A549 treated with CORT108297 at 1 μM for 4 hours (cell line): ENCODE results near the gene CAV1. TPM values are rescaled to one million over a fixed set of nuclear protein-coding genes. Genes with fewer than 3 reads are reported as not detected.

ENCODE experiments used
- total RNA-seq: library from RNA; stranded (reverse); fragments of 200-300 nt; extraction: Qiagen RNA extraction; gene quantifications from 5 replicates; pipeline ENCODE4 v1.2.3, GENCODE V29; 2022

Gene CAV1
- 393 to 546 TPM (median 490 TPM) in 5 replicates for total RNA-seq

GRCh38 chr7:116524609-116525297, at the start of gene CAV1:
CAV1 (plus strand) TSS chr7:116525036; CDS start chr7:116525063, 27 bp downstream.

DNA sequence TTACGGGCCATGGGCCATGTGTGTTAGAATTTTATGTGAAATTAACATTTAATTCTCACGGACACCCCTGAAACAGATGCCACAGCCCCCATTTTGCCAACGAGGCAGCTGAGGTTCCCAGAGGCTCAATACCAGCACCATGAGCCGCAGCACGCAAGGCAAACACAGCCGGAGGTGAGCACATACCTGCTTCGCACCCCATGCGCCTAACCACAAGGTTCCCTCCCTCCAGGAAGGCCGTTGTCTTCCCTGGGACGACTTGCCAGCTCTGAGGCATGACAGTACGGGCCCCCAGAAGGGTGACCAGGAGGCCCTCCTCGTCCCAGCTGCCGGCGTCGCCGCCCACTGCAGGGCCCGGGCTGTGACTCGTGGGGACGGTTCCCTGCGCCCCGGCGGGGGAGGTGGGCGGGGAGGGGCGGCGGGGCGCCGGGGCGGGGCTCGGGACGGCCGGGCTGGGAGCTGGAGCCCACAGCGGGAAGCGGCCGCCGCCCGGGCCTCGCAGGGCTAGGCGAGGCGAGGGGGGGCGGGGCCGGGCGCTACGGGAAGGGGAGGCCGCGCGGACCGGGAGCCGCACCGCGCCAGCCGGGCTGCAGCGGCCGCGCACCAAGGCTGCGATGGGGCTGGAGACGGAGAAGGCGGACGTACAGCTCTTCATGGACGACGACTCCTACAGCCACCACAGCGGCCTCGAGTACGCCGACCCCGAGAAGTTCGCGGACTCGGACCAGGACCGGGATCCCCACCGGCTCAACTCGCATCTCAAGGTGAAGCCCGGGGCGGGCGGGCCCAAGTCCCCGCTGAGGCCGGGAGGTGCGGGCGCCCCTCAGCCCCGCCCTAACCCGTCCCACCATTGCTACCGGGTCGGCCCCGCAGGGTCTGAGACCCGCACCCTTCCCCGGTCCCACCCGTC, 25.4 kb upstream of the CAV1 start, which contains the start of gene CAV2:
TSS of gene CAV2 (plus strand) at position 571 of the 910 bp plus-strand sequence. CDS start at position 615, 44 bp downstream.

Other genes starting within 250 kb of the CAV1 start
- 143 to 195 TPM (median 182 TPM) in 5 replicates for gene CAV2, start 25.3 kb upstream of the CAV1 start, total RNA-seq
- 72.3 to 102 TPM (median 90.9 TPM) in 5 replicates for gene MET, start 147.2 kb downstream of the CAV1 start, total RNA-seq